Measurements from ENCODE around the gene NOL9. TPM values are rescaled to one million over a fixed set of nuclear protein-coding genes. Genes with fewer than 3 reads are reported as not detected.
"Not testable (repeated sequence)": the region's sequence is repeated elsewhere in the genome, so short reads cannot be mapped to it uniquely, and the experiment has no call there.

Gene NOL9
- polyA plus RNA-seq, 1 of the 3 experiments (the other 2 are of a cell fraction): 7.1 TPM

DNA sequence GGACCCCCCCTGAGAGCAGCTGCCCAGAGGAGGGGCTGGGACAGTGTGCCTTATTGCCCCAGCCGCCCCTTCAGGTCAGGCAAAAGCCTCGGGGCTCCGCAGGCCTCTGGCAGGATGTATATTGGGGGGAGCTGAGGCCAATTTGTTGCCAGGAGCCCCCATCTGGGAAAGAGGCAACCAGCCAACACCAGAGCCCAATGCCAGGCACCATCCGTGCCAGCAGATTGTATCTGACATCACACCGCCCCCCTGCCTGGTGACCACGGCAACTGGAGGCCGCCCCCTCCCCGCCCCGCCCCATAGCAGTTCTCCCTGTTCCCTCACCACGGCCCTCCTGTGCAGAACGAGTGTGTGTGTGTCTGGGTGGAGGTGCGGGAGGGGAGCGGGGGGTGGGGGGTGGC is 59.3 kb downstream of the NOL9 start:
- H3K9ac ChIP-seq: no peak overlapping the region
- CTCF ChIA-PET: interaction anchor here (0.9 to 5.8 kb wide), 7 partner anchors 9 to 108 kb away, joined by 3 to 60 read pairs (median 7); partner anchors contain the start of genes KLHL21, NOL9 and TAS1R1
- H3K79me2 ChIP-seq (ENCODE audit: insufficient read depth): peaks cover 19% of the 10 kb centered on the region; the same call in 1 of the 2 replicates
- H3K9me3 ChIP-seq: no peaks in the 10 kb centered on the region
- H4K20me1 ChIP-seq (ENCODE audit: insufficient read depth): no peaks in the 10 kb centered on the region
- H3K4me1 ChIP-seq (ENCODE audit: control insufficient read depth in 1 of 2, insufficient read depth in 2 of 2, low read depth in 1 of 2, low read length in 1 of 2): peaks cover 0 to 66% of the 10 kb centered on the region in 2 experiments; a peak in 2 of 4 replicates
- DNase-seq: peak; percentile 89
- TF ChIP-seq SIN3A (IDR thresholded peaks at IDR 0.05; ENCODE audit: borderline replicate concordance, low read depth, low read length) (no peak), FOXJ3 (CRISPR knock-in tag; IDR thresholded peaks at IDR 0.05) (no peak), EP300 (IDR thresholded peaks at IDR 0.05; ENCODE audit: borderline replicate concordance in 1 of 2, low read depth in 1 of 2, low read length in 1 of 2) (peak in 1 of 2 experiments; percentile 59; a peak in 1 of 4 replicates), NFIC (IDR thresholded peaks at IDR 0.05; ENCODE audit: borderline replicate concordance) (peak; percentile 48; the same call in 1 of the 2 replicates), RCOR1 (IDR thresholded peaks at IDR 0.05; ENCODE audit: low read length) (0 out of 2 replicates have a peak, but pooled peaks have one; percentile 6), RXRA (IDR thresholded peaks at IDR 0.05; ENCODE audit: borderline replicate concordance, low read depth) (no peak), GATA2 (CRISPR knock-in tag; IDR thresholded peaks at IDR 0.05) (peak; percentile 92), CHD2 (IDR thresholded peaks at IDR 0.05; ENCODE audit: low read length, partially characterized antibody) (peak; percentile 17)
- peak overlapping the region in 1 of 2 experiments; percentile 80; a peak in 2 of 4 replicates for H3K27ac ChIP-seq (ENCODE audit: low read depth in 2 of 2, low read length in 1 of 2)
- POLR2A ChIA-PET: interaction anchor here (0.9 to 1.5 kb wide), 5 partner anchors 9 to 25 kb away, joined by 3 to 6 read pairs (median 4); no protein-coding TSS in a partner anchor
- H3K4me3 ChIP-seq (ENCODE audit: low read depth in 2 of 2, low read length in 1 of 2): no peak overlapping the region; a peak in 1 of 4 replicates
- no peaks in the 10 kb centered on the region for H3K36me3 ChIP-seq (replicated peaks in 1 of 2; ENCODE audit: control insufficient read depth in 1 of 2, insufficient read depth in 2 of 2, low read length in 1 of 2)
- H3F3A ChIP-seq (replicated peaks; ENCODE audit: insufficient read depth): peaks cover 27% of the 10 kb centered on the region
- H2AFZ ChIP-seq (ENCODE audit: low read depth): no peak overlapping the region
- 35% methylated on average over 4 of the region's 13 CpGs for WGBS (ENCODE audit: low lambda C conversion rate)
- no peaks in the 10 kb centered on the region for H3K9me2 ChIP-seq
- no peaks in the 10 kb centered on the region for H3K27me3 ChIP-seq (ENCODE audit: insufficient read depth)
- H3K4me2 ChIP-seq: peak overlapping the region; percentile 95; the same call in 1 of the 2 replicates

DNA sequence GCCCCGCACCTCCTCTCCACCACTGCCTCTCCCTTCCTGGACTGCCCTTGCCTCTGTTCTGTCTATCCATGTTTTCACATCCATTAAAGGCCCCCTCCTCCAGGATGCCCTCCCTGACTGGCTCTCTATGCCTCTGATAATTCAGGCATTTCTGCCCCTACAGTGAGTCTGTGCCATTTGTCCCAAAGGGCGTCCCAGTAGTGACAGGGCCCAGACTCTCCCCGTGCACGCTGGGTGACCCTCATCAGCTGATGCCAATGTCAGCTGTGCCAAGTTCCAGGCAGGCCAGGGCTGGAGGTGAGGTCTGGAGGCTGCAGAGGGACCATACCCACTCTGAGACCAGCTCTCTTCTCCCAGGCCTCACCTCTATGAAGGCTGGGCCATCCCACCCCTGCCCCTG is 59.7 kb downstream of the NOL9 start:
- ChIA-PET POLR2A (interaction anchor here (0.9 to 1.5 kb wide), 5 partner anchors 8 to 25 kb away, joined by 3 to 6 read pairs (median 4); no protein-coding TSS in a partner anchor), CTCF (interaction anchor here (0.9 to 5.8 kb wide), 7 partner anchors 9 to 108 kb away, joined by 3 to 60 read pairs (median 7); partner anchors contain the start of genes KLHL21, NOL9 and TAS1R1)
- peak; percentile 67 for DNase-seq
- Histone ChIP-seq H3K36me3 (replicated peaks in 1 of 2; ENCODE audit: control insufficient read depth in 1 of 2, insufficient read depth in 2 of 2, low read length in 1 of 2) (no peaks in the 10 kb centered on the region), H2AFZ (ENCODE audit: low read depth) (no peak overlapping the region), H3K79me2 (ENCODE audit: insufficient read depth) (peaks cover 21% of the 10 kb centered on the region; the same call in 1 of the 2 replicates), H3K27me3 (ENCODE audit: insufficient read depth) (no peaks in the 10 kb centered on the region), H4K20me1 (ENCODE audit: insufficient read depth) (no peaks in the 10 kb centered on the region), H3K9me2 (no peaks in the 10 kb centered on the region), H3K9ac (no peak overlapping the region), H3K4me2 (no peak overlapping the region), H3K9me3 (no peaks in the 10 kb centered on the region), H3K4me1 (ENCODE audit: control insufficient read depth in 1 of 2, insufficient read depth in 2 of 2, low read depth in 1 of 2, low read length in 1 of 2) (peaks cover 0 to 69% of the 10 kb centered on the region in 2 experiments; a peak in 2 of 4 replicates), H3F3A (replicated peaks; ENCODE audit: insufficient read depth) (peaks cover 27% of the 10 kb centered on the region), H3K4me3 (ENCODE audit: low read depth in 2 of 2, low read length in 1 of 2) (no peak overlapping the region), H3K27ac (ENCODE audit: low read depth in 2 of 2, low read length in 1 of 2) (peak overlapping the region in 1 of 2 experiments; percentile 79; a peak in 2 of 4 replicates)
- 82% methylated on average over 2 of the region's 4 CpGs for WGBS (ENCODE audit: low lambda C conversion rate)
- no peak for TF ChIP-seq GABPA (IDR thresholded peaks at IDR 0.05; ENCODE audit: low read depth)
- TF ChIP-seq FOXM1 (IDR thresholded peaks at IDR 0.05; ENCODE audit: low read depth): no peak
- no peak for TF ChIP-seq ELF1 (IDR thresholded peaks at IDR 0.05)
- TF ChIP-seq, protein P1, sequence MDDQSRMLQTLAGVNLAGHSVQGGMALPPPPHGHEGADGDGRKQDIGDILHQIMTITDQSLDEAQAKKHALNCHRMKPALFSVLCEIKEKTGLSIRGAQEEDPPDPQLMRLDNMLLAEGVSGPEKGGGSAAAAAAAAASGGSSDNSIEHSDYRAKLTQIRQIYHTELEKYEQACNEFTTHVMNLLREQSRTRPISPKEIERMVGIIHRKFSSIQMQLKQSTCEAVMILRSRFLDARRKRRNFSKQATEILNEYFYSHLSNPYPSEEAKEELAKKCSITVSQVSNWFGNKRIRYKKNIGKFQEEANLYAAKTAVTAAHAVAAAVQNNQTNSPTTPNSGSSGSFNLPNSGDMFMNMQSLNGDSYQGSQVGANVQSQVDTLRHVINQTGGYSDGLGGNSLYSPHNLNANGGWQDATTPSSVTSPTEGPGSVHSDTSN (IDR thresholded peaks at IDR 0.05): no peak
- peak; percentile 84 for TF ChIP-seq MXI1 (IDR thresholded peaks at IDR 0.05; ENCODE audit: low read depth, low read length)
- no peak for TF ChIP-seq MEF2A (IDR thresholded peaks at IDR 0.05; ENCODE audit: borderline replicate concordance, low read depth)

DNA sequence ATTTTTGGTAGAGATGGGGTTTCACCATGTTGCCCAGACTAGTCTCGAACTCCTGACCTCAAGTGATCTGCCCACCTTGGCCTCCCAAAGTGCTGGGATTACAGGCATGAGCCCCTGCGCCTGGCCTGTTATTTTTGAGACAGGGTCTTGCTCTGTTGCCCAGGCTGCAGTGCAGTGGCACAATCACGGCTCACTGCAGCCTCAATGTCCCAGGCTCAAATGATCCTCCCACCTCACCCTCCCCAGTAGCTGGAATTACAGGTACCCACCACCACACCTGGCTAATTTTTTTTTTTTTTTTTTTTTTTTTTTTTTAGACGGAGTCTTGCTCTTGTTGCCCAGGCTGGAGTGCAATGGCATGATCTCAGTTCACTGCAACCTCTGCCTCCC is 60.5 kb downstream of the NOL9 start:
- H2AFZ ChIP-seq (ENCODE audit: low read depth); H3K9me3 ChIP-seq; H3K4me2 ChIP-seq; H4K20me1 ChIP-seq (ENCODE audit: insufficient read depth); DNase-seq; H3K9me2 ChIP-seq; H3K27me3 ChIP-seq (ENCODE audit: insufficient read depth); H3K36me3 ChIP-seq (replicated peaks in 1 of 2; ENCODE audit: control insufficient read depth in 1 of 2, insufficient read depth in 2 of 2, low read length in 1 of 2); H3K27ac ChIP-seq (ENCODE audit: low read depth in 2 of 2, low read length in 1 of 2); H3K4me3 ChIP-seq (ENCODE audit: low read depth in 2 of 2, low read length in 1 of 2); H3K9ac ChIP-seq: not testable (repeated sequence)
- POLR2A ChIA-PET: interaction anchor here (0.6 kb wide), 1 partner anchor 50 kb away, joined by 4 read pairs; no protein-coding TSS in a partner anchor
- H3F3A ChIP-seq (replicated peaks; ENCODE audit: insufficient read depth): peaks cover 27% of the 10 kb centered on the region
- WGBS (ENCODE audit: low lambda C conversion rate): 88% methylated on average over 4 of the region's 4 CpGs
- peaks cover 0 to 69% of the 10 kb centered on the region in 2 experiments; a peak in 2 of 4 replicates for H3K4me1 ChIP-seq (ENCODE audit: control insufficient read depth in 1 of 2, insufficient read depth in 2 of 2, low read depth in 1 of 2, low read length in 1 of 2)
- CTCF ChIA-PET: interaction anchor here (1.7 to 16.2 kb wide), 3 partner anchors 12 to 61 kb away, joined by 5 to 439 read pairs (median 211); partner anchors contain the start of genes NOL9 and TAS1R1
- H3K79me2 ChIP-seq (ENCODE audit: insufficient read depth): peaks cover 29% of the 10 kb centered on the region; the same call in 1 of the 2 replicates
